Measurements from ENCODE around the gene SMAD9.

Gene SMAD9

GRCh38 chr13:36910545-36910944 is 9.5 kb downstream of the SMAD9 start:
- H3K9me3 ChIP-seq (ENCODE audit: control insufficient read depth, insufficient read depth, low read depth, low read length), result no peaks in the 10 kb centered on the region
- no peak overlapping the region for H3K4me3 ChIP-seq (ENCODE audit: low read depth, low read length)
- H3K27ac ChIP-seq (ENCODE audit: low read depth, low read length), result no peak overlapping the region
- H3K36me3 ChIP-seq (ENCODE audit: control insufficient read depth, insufficient read depth, low read length), result no peaks in the 10 kb centered on the region
- no peaks in the 10 kb centered on the region for H3K4me1 ChIP-seq (ENCODE audit: control insufficient read depth, insufficient read depth, low read length)
- no peaks in the 10 kb centered on the region for H3K27me3 ChIP-seq (ENCODE audit: control insufficient read depth, insufficient read depth, low read length)
- no peak overlapping the region for H3K9ac ChIP-seq (ENCODE audit: low read length)

DNA sequence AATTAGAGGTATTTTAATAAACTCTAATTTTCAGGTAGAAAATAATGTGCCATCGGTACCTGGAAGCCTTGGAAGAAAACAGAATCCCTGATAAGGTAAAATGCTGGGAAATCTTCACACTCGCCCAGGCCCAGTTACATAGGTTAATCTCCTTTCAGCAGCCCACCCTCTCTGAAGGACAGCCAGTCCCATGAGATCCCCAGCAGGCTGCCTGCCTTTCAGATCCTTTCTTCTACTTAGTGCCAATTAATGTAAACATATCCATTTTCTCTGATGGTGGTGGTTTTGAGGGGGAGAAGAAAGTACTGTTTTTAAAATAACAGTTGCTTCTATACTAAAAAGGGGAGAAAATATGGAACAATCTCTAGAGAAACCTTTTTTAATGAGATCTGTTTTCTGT is 12.2 kb downstream of the SMAD9 start:
- Histone ChIP-seq H3K4me1 (ENCODE audit: control insufficient read depth, insufficient read depth, low read length) (no peaks in the 10 kb centered on the region), H3K4me3 (ENCODE audit: low read depth, low read length) (no peak overlapping the region), H3K36me3 (ENCODE audit: control insufficient read depth, insufficient read depth, low read length) (no peaks in the 10 kb centered on the region), H3K9ac (ENCODE audit: low read length) (no peak overlapping the region), H3K27me3 (ENCODE audit: control insufficient read depth, insufficient read depth, low read length) (no peaks in the 10 kb centered on the region), H3K9me3 (ENCODE audit: control insufficient read depth, insufficient read depth, low read depth, low read length) (no peaks in the 10 kb centered on the region), H3K27ac (ENCODE audit: low read depth, low read length) (no peak overlapping the region)

- no peak overlapping the region for H3K4me3 ChIP-seq (ENCODE audit: low read depth, low read length)
- H3K36me3 ChIP-seq (ENCODE audit: control insufficient read depth, insufficient read depth, low read length), result no peaks in the 10 kb centered on the region
- H3K27ac ChIP-seq (ENCODE audit: low read depth, low read length), result no peak overlapping the region
- no peak overlapping the region for H3K9ac ChIP-seq (ENCODE audit: low read length)
- H3K4me1 ChIP-seq (ENCODE audit: control insufficient read depth, insufficient read depth, low read length), result no peaks in the 10 kb centered on the region
- H3K27me3 ChIP-seq (ENCODE audit: control insufficient read depth, insufficient read depth, low read length), result no peaks in the 10 kb centered on the region
- H3K9me3 ChIP-seq (ENCODE audit: control insufficient read depth, insufficient read depth, low read depth, low read length), result no peaks in the 10 kb centered on the region
Measured at GRCh38 chr13:36907266-36907665, 12.8 kb downstream of the SMAD9 start.

GRCh38 chr13:36905944-36906343 is 14.1 kb downstream of the SMAD9 start:
- Histone ChIP-seq H3K4me3 (ENCODE audit: low read depth, low read length) (no peak overlapping the region), H3K9me3 (ENCODE audit: control insufficient read depth, insufficient read depth, low read depth, low read length) (no peaks in the 10 kb centered on the region), H3K27me3 (ENCODE audit: control insufficient read depth, insufficient read depth, low read length) (no peaks in the 10 kb centered on the region), H3K27ac (ENCODE audit: low read depth, low read length) (no peak overlapping the region), H3K4me1 (ENCODE audit: control insufficient read depth, insufficient read depth, low read length) (no peaks in the 10 kb centered on the region), H3K9ac (ENCODE audit: low read length) (no peak overlapping the region), H3K36me3 (ENCODE audit: control insufficient read depth, insufficient read depth, low read length) (no peaks in the 10 kb centered on the region)

GRCh38 chr13:36903925-36904595 is 16.0 kb downstream of the SMAD9 start:
- Histone ChIP-seq H3K27me3 (ENCODE audit: control insufficient read depth, insufficient read depth, low read length) (no peaks in the 10 kb centered on the region), H3K27ac (ENCODE audit: low read depth, low read length) (no peak overlapping the region), H3K9ac (ENCODE audit: low read length) (no peak overlapping the region), H3K4me3 (ENCODE audit: low read depth, low read length) (no peak overlapping the region), H3K9me3 (ENCODE audit: control insufficient read depth, insufficient read depth, low read depth, low read length) (no peaks in the 10 kb centered on the region), H3K36me3 (ENCODE audit: control insufficient read depth, insufficient read depth, low read length) (no peaks in the 10 kb centered on the region), H3K4me1 (ENCODE audit: control insufficient read depth, insufficient read depth, low read length) (no peaks in the 10 kb centered on the region)

DNA sequence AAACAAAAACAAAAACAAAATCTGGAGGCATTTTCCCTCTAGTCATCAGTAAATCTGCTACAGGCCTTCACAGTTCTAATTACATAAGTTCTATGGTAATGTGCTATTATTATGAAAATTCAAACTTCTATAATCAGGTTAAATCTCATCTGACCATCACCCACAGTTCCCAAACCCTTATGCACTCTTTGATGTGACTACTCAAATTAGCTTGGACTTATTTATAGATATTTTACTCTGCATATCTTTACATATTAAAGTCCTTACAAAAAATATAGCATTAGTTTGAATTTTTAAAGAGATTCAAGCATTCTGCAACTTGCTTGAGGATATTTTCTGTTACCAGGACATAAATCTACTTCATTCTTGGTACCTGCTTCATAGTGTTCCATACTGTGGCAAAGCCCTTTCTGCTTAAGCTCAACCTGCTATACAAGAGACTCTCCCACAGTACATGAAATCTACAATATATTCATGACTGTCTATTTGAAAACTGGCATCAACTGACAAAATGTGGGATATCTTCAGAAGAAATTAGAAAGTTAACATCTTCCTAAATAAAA is 22.9 kb downstream of the SMAD9 start:
- no peak overlapping the region for H3K27ac ChIP-seq (ENCODE audit: low read depth, low read length)
- no peaks in the 10 kb centered on the region for H3K36me3 ChIP-seq (ENCODE audit: control insufficient read depth, insufficient read depth, low read length)
- H3K27me3 ChIP-seq (ENCODE audit: control insufficient read depth, insufficient read depth, low read length), result no peaks in the 10 kb centered on the region
- no peaks in the 10 kb centered on the region for H3K9me3 ChIP-seq (ENCODE audit: control insufficient read depth, insufficient read depth, low read depth, low read length)
- no peak overlapping the region for H3K4me3 ChIP-seq (ENCODE audit: low read depth, low read length)
- H3K4me1 ChIP-seq (ENCODE audit: control insufficient read depth, insufficient read depth, low read length), result no peaks in the 10 kb centered on the region
- H3K9ac ChIP-seq (ENCODE audit: low read length), result no peak overlapping the region

- Histone ChIP-seq H3K4me3 (ENCODE audit: low read depth, low read length) (no peak overlapping the region), H3K4me1 (ENCODE audit: control insufficient read depth, insufficient read depth, low read length) (peaks cover 11% of the 10 kb centered on the region), H3K27me3 (ENCODE audit: control insufficient read depth, insufficient read depth, low read length) (no peaks in the 10 kb centered on the region), H3K27ac (ENCODE audit: low read depth, low read length) (no peak overlapping the region), H3K9me3 (ENCODE audit: control insufficient read depth, insufficient read depth, low read depth, low read length) (no peaks in the 10 kb centered on the region), H3K9ac (ENCODE audit: low read length) (no peak overlapping the region), H3K36me3 (ENCODE audit: control insufficient read depth, insufficient read depth, low read length) (no peaks in the 10 kb centered on the region)
Measured at GRCh38 chr13:36891752-36892151, 28.3 kb downstream of the SMAD9 start.

- no peaks in the 10 kb centered on the region for H3K36me3 ChIP-seq (ENCODE audit: control insufficient read depth, insufficient read depth, low read length)
- H3K27me3 ChIP-seq (ENCODE audit: control insufficient read depth, insufficient read depth, low read length), result no peaks in the 10 kb centered on the region
- H3K9ac ChIP-seq (ENCODE audit: low read length), result no peak overlapping the region
- peaks cover 11% of the 10 kb centered on the region for H3K4me1 ChIP-seq (ENCODE audit: control insufficient read depth, insufficient read depth, low read length)
- no peak overlapping the region for H3K27ac ChIP-seq (ENCODE audit: low read depth, low read length)
- no peak overlapping the region for H3K4me3 ChIP-seq (ENCODE audit: low read depth, low read length)
- no peaks in the 10 kb centered on the region for H3K9me3 ChIP-seq (ENCODE audit: control insufficient read depth, insufficient read depth, low read depth, low read length)
Measured at GRCh38 chr13:36888645-36889044, 31.4 kb downstream of the SMAD9 start.

DNA sequence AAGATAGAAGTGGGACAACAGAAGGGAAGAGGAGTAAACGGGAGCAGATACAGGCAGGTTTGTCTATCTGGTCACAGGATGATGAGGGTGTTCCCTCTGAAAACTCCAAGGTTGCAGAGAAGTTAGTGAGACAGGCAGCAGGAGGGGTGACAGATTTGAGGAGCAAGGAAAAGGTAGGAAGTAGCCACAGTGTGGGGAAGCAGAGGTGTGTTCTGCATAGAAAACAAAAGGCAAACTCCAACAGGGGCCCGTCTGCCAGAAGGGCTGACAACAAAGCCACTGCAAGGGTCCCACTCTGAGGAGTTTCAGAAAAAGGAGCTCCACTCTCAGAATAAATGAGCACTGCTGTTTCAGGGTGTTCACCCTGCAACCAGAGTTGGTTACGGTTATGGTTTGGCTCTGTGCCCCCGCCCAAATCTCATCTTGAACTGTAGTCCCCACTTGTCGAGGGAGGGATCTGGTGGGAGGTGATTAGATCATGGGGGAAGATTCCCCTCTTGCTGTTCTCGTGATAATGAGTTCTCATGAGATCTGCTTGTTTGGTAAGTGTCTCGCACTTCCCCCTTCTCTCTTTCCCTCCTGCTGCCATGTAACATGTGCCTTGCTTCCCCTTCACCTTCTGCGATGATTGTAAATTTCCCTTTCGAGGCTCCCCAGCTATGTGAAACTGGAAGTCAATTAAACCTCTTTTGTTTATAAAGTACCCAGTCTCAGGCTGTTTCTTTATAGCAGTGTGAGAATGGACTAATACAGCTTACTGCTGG is 32.1 kb downstream of the SMAD9 start:
- H3K4me1 ChIP-seq (ENCODE audit: control insufficient read depth, insufficient read depth, low read length), result peaks cover 11% of the 10 kb centered on the region
- H3K27me3 ChIP-seq (ENCODE audit: control insufficient read depth, insufficient read depth, low read length), result no peaks in the 10 kb centered on the region
- H3K9me3 ChIP-seq (ENCODE audit: control insufficient read depth, insufficient read depth, low read depth, low read length), result no peaks in the 10 kb centered on the region
- H3K27ac ChIP-seq (ENCODE audit: low read depth, low read length), result no peak overlapping the region
- no peak overlapping the region for H3K9ac ChIP-seq (ENCODE audit: low read length)
- no peaks in the 10 kb centered on the region for H3K36me3 ChIP-seq (ENCODE audit: control insufficient read depth, insufficient read depth, low read length)
- H3K4me3 ChIP-seq (ENCODE audit: low read depth, low read length), result no peak overlapping the region

- no peak overlapping the region for H3K27ac ChIP-seq (ENCODE audit: low read depth, low read length)
- H3K27me3 ChIP-seq (ENCODE audit: control insufficient read depth, insufficient read depth, low read length), result no peaks in the 10 kb centered on the region
Measured at GRCh38 chr13:36885901-36886300, 34.1 kb downstream of the SMAD9 start.

DNA sequence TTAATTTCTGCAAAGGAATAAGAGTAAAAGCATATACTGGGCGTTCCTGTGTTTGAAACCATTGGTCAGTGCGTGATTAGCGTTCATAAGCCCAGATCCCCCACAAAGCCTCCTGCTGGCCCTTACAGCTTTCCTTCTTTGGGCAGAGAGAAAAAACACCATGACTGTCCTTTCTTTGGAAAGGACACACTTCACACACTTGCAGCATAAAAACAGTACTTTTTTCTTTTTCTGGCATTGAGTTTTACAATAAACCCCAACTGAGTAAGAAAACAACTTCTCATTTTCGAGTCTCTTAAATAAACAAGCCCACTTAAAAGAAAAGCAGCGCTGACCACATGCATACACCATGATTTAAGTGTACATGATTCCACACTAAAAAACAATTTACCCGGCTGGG is 35.8 kb downstream of the SMAD9 start:
- Histone ChIP-seq H3K9ac (ENCODE audit: low read length) (no peak overlapping the region), H3K27ac (ENCODE audit: low read depth, low read length) (no peak overlapping the region), H3K27me3 (ENCODE audit: control insufficient read depth, insufficient read depth, low read length) (no peaks in the 10 kb centered on the region), H3K4me1 (ENCODE audit: control insufficient read depth, insufficient read depth, low read length) (peaks cover 11% of the 10 kb centered on the region), H3K4me3 (ENCODE audit: low read depth, low read length) (no peak overlapping the region), H3K36me3 (ENCODE audit: control insufficient read depth, insufficient read depth, low read length) (no peaks in the 10 kb centered on the region), H3K9me3 (ENCODE audit: control insufficient read depth, insufficient read depth, low read depth, low read length) (no peaks in the 10 kb centered on the region)

More at GRCh38 chr13:36885901-36886300, 34.1 kb downstream of the SMAD9 start:
- H3K36me3 ChIP-seq (ENCODE audit: control insufficient read depth, insufficient read depth, low read length), result no peaks in the 10 kb centered on the region
- H3K4me3 ChIP-seq (ENCODE audit: low read depth, low read length), result no peak overlapping the region
- no peaks in the 10 kb centered on the region for H3K9me3 ChIP-seq (ENCODE audit: control insufficient read depth, insufficient read depth, low read depth, low read length)
- H3K9ac ChIP-seq (ENCODE audit: low read length), result no peak overlapping the region
- peaks cover 11% of the 10 kb centered on the region for H3K4me1 ChIP-seq (ENCODE audit: control insufficient read depth, insufficient read depth, low read length)
